ENCODE results near the gene SMYD3.
A peak's percentile ranks its signal among the peaks of the same experiment; 100 is the strongest.

- TF ChIP-seq MXI1 (IDR thresholded peaks at IDR 0.05; ENCODE audit: borderline replicate concordance, low read depth, low read length) (no peak), POLR2A (IDR thresholded peaks at IDR 0.05; ENCODE audit: low read depth, low read length) (no peak), BHLHE40 (IDR thresholded peaks at IDR 0.05; ENCODE audit: low read depth, low read length) (no peak), ELK1 (IDR thresholded peaks at IDR 0.05; ENCODE audit: borderline replicate concordance, low read depth, low read length) (no peak), SMC3 (IDR thresholded peaks at IDR 0.05; ENCODE audit: low read depth, low read length) (no peak), CHD1 (IDR thresholded peaks at IDR 0.05; ENCODE audit: low read depth, low read length) (no peak), CEBPB (IDR thresholded peaks at IDR 0.05; ENCODE audit: low read depth, low read length) (no peak), RAD21 (IDR thresholded peaks at IDR 0.05; ENCODE audit: low read length) (no peak), FOS (IDR thresholded peaks at IDR 0.05; ENCODE audit: low read depth, low read length) (no peak), RCOR1 (IDR thresholded peaks at IDR 0.05; ENCODE audit: insufficient replicate concordance, low read length) (no peak), RFX5 (IDR thresholded peaks at IDR 0.05; ENCODE audit: low read depth, low read length) (no peak), MAFK (IDR thresholded peaks at IDR 0.05; ENCODE audit: low read depth, low read length) (peak; percentile 43; the same call in 1 of the 2 replicates)
- TF ChIP-seq, protein P1, sequence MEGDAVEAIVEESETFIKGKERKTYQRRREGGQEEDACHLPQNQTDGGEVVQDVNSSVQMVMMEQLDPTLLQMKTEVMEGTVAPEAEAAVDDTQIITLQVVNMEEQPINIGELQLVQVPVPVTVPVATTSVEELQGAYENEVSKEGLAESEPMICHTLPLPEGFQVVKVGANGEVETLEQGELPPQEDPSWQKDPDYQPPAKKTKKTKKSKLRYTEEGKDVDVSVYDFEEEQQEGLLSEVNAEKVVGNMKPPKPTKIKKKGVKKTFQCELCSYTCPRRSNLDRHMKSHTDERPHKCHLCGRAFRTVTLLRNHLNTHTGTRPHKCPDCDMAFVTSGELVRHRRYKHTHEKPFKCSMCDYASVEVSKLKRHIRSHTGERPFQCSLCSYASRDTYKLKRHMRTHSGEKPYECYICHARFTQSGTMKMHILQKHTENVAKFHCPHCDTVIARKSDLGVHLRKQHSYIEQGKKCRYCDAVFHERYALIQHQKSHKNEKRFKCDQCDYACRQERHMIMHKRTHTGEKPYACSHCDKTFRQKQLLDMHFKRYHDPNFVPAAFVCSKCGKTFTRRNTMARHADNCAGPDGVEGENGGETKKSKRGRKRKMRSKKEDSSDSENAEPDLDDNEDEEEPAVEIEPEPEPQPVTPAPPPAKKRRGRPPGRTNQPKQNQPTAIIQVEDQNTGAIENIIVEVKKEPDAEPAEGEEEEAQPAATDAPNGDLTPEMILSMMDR (conservative IDR thresholded peaks at IDR 0.05; ENCODE audit: low read depth, low read length): no peak
- TF ChIP-seq, protein P2, sequence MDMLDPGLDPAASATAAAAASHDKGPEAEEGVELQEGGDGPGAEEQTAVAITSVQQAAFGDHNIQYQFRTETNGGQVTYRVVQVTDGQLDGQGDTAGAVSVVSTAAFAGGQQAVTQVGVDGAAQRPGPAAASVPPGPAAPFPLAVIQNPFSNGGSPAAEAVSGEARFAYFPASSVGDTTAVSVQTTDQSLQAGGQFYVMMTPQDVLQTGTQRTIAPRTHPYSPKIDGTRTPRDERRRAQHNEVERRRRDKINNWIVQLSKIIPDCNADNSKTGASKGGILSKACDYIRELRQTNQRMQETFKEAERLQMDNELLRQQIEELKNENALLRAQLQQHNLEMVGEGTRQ (IDR thresholded peaks at IDR 0.05; ENCODE audit: low read depth, low read length): no peak
Measured at GRCh38 chr1:246318622-246319021, 188.5 kb downstream of the SMYD3 start.
